Measurements from ENCODE around the gene PJA1.

Gene PJA1

GRCh38 chrX:69196666-69197065, 31.4 kb upstream of the PJA1 start:
- H3K27ac ChIP-seq: no peak overlapping the region
- no peak for TF ChIP-seq CTCF (conservative IDR thresholded peaks at IDR 0.05)

DNA sequence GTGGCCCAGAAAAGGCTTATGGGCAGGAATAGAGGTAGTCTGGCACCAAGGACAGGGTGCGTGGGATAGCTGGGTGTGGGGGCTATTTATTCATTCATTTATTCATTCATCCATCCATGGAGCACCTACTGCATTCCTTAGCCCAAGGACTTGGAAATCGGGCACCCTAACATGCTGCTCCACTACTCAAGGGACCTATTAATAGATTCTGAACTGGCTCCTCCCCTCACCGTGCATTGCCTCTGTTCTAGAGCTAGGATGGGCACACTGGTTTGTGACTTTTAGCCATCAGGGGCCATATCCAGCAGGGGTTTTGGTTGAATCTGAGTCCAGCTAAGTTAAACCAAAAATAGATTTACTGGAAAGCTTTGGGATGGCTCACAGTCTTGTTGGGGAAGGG, 30.6 kb upstream of the PJA1 start:
- no peak for TF ChIP-seq CTCF (conservative IDR thresholded peaks at IDR 0.05)
- H3K27ac ChIP-seq: no peak overlapping the region

GRCh38 chrX:69195192-69195591, 29.9 kb upstream of the PJA1 start:
- no peak for TF ChIP-seq CTCF (conservative IDR thresholded peaks at IDR 0.05)
- H3K27ac ChIP-seq: no peak overlapping the region

GRCh38 chrX:69192603-69193002, 27.4 kb upstream of the PJA1 start:
- TF ChIP-seq CTCF (conservative IDR thresholded peaks at IDR 0.05): no peak
- no peak overlapping the region for H3K27ac ChIP-seq

GRCh38 chrX:69189576-69190371, 24.5 kb upstream of the PJA1 start:
- TF ChIP-seq CTCF (conservative IDR thresholded peaks at IDR 0.05): no peak

DNA sequence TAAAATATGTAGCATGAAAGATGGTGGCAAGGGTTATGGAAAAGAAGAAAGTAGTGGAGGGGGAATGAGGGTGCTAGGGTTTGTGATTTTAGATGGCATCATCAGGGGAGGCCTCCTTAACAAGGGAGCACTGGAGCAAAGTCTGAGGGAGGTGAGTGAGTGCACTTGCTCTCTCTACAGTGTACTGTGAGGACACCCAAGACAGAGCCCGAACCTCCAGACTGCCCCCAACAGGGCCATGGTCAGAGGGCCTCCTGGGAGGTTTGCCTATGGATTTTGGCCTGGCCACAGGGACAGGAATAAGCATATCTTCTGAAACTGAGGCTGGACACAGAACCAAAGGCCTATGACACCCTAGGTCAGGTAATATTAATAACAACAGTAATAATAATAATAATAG, 21.4 kb upstream of the PJA1 start:
- H3K27ac ChIP-seq: no peak overlapping the region
- TF ChIP-seq CTCF (conservative IDR thresholded peaks at IDR 0.05): no peak

More at GRCh38 chrX:69189576-69190371, 24.5 kb upstream of the PJA1 start:
- H3K27ac ChIP-seq: no peak overlapping the region

- TF ChIP-seq CTCF (conservative IDR thresholded peaks at IDR 0.05): no peak
- no peak overlapping the region for H3K27ac ChIP-seq
These were observed 20.6 kb upstream of the PJA1 start for GRCh38 chrX:69185886-69186285.

Data from VCaP (cell line).